Esophagus muscularis mucosa (tissue), 4 donors: Measurements from ENCODE around the gene AQP2.

ENCODE experiments used
- EP300 ChIP-seq: sonication (generic); formaldehyde crosslinking; IDR thresholded peaks from one replicate; pipeline ENCODE4 v1.6.1; 2017; ENCODE audit warnings: antibody characterized with exemption
- POLR2A ChIP-seq: fragments of 450-650 bp; IDR thresholded peaks from one replicate; pipeline ENCODE4 v1.6.1; 2017; ENCODE audit warnings: antibody characterized with exemption, moderate library complexity, mild to moderate bottlenecking, low read depth
- POLR2AphosphoS5 ChIP-seq, 2 donors: sonication (generic); formaldehyde crosslinking; IDR thresholded peaks; one replicate each; pipeline ENCODE4 v1.6.1; 2017; ENCODE audit warnings: antibody characterized with exemption in 2 of 2
- TF ChIP-seq, protein P1 (sequence below), 3 experiments: fragments of 200-600 bp in 2 of 3; fragments of 450-650 bp in 1 of 3; sonication (generic) in 2 of 3; IDR thresholded peaks; one replicate each; pipeline ENCODE4 v1.5.1; 2017 to 2019; ENCODE audit warnings: antibody characterized with exemption in 3 of 3, mild to moderate bottlenecking in 2 of 3, moderate library complexity in 1 of 3

DNA sequence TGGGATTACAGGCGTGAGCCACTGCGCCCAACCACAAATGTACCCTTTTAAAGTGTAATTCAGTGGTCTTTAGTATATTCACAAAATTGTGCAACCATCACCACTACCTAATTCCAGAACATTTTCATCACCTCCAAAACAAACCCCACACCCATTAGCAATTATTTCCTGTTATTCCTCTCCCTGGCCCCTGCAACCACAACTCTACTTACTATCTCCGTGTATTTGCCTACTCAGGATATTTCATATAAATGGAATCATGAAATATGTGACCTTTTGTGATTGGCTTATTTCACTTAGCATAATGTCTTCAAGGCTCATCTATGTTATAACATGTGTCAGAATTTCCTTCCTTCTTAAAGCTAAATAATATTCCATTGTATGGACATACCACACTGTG is 16.0 kb upstream of the AQP2 start:
- TF ChIP-seq, protein P1, sequence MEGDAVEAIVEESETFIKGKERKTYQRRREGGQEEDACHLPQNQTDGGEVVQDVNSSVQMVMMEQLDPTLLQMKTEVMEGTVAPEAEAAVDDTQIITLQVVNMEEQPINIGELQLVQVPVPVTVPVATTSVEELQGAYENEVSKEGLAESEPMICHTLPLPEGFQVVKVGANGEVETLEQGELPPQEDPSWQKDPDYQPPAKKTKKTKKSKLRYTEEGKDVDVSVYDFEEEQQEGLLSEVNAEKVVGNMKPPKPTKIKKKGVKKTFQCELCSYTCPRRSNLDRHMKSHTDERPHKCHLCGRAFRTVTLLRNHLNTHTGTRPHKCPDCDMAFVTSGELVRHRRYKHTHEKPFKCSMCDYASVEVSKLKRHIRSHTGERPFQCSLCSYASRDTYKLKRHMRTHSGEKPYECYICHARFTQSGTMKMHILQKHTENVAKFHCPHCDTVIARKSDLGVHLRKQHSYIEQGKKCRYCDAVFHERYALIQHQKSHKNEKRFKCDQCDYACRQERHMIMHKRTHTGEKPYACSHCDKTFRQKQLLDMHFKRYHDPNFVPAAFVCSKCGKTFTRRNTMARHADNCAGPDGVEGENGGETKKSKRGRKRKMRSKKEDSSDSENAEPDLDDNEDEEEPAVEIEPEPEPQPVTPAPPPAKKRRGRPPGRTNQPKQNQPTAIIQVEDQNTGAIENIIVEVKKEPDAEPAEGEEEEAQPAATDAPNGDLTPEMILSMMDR (IDR thresholded peaks at IDR 0.05) = no peak
- no peak for TF ChIP-seq POLR2A
- TF ChIP-seq EP300 = no peak
- no peak for TF ChIP-seq POLR2AphosphoS5 (IDR thresholded peaks at IDR 0.05)
